VCaP (cell line): ENCODE data around the gene ISOC1.

Experiments
- H3K27ac ChIP-seq: fragments of 450-650 bp; 2 replicates; pipeline ENCODE4 v1.5.1; 2017
- CTCF ChIP-seq: fragments of 450-650 bp; conservative IDR thresholded peaks from 2 replicates; pipeline ENCODE4 v1.5.1; 2017; ENCODE audit warnings: mild to moderate bottlenecking, moderate library complexity

Gene ISOC1

GRCh38 chr5:129094924-129095899, 663 bp downstream of the ISOC1 start:
- peak overlapping the region; percentile 85 for H3K27ac ChIP-seq
- TF ChIP-seq CTCF: no peak

- TF ChIP-seq CTCF: no peak
- peak overlapping the region; percentile 85; the same call in 1 of the 2 replicates for H3K27ac ChIP-seq
Measured at GRCh38 chr5:129096382-129096991, 1.9 kb downstream of the ISOC1 start.

GRCh38 chr5:129097498-129098296, 3.1 kb downstream of the ISOC1 start:
- H3K27ac ChIP-seq: no peak overlapping the region
- no peak for TF ChIP-seq CTCF

- TF ChIP-seq CTCF: no peak
- no peak overlapping the region for H3K27ac ChIP-seq
Measured at GRCh38 chr5:129098488-129099183, 4.1 kb downstream of the ISOC1 start.

- H3K27ac ChIP-seq: no peak overlapping the region
Measured at GRCh38 chr5:129099184-129099569, 4.6 kb downstream of the ISOC1 start.

GRCh38 chr5:129101794-129102193, 7.2 kb downstream of the ISOC1 start:
- no peak overlapping the region for H3K27ac ChIP-seq

More at GRCh38 chr5:129099184-129099569, 4.6 kb downstream of the ISOC1 start:
- no peak for TF ChIP-seq CTCF

More at GRCh38 chr5:129101794-129102193, 7.2 kb downstream of the ISOC1 start:
- TF ChIP-seq CTCF: no peak
